ENCODE results near the gene ME3. TPM values are rescaled to one million over a fixed set of nuclear protein-coding genes. Genes with fewer than 3 reads are reported as not detected.

Gene ME3
- total RNA-seq, 1 experiment from 2014 or later: 13.0 TPM

GRCh38 chr11:86693518-86693917 lies 21.1 kb upstream of the ME3 start:
- DNase-seq (ENCODE audit: extremely low read depth, low read depth): no peak

DNA sequence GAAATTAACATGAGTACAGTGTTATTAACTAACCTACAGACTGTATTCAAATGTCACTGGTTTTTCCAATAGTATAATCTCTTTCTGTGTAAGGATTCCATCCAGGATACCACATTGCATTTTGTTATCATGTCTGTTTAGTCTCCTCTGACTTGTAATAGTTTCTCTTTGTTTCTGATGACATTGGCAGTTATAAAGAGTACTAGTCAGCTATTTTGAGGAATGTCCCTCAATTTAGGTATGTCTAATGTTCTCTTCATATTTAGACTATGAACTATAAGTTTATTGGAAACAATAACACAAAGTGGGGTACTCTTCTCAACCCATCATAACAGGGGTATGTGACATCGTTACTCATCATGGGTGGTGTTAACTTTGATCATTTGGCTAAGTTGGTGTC lies 20.3 kb upstream of the ME3 start:
- DNase-seq (ENCODE audit: extremely low read depth, low read depth): no peak

GRCh38 chr11:86692317-86692716 lies 19.9 kb upstream of the ME3 start:
- no peak for DNase-seq (ENCODE audit: extremely low read depth, low read depth)

DNA sequence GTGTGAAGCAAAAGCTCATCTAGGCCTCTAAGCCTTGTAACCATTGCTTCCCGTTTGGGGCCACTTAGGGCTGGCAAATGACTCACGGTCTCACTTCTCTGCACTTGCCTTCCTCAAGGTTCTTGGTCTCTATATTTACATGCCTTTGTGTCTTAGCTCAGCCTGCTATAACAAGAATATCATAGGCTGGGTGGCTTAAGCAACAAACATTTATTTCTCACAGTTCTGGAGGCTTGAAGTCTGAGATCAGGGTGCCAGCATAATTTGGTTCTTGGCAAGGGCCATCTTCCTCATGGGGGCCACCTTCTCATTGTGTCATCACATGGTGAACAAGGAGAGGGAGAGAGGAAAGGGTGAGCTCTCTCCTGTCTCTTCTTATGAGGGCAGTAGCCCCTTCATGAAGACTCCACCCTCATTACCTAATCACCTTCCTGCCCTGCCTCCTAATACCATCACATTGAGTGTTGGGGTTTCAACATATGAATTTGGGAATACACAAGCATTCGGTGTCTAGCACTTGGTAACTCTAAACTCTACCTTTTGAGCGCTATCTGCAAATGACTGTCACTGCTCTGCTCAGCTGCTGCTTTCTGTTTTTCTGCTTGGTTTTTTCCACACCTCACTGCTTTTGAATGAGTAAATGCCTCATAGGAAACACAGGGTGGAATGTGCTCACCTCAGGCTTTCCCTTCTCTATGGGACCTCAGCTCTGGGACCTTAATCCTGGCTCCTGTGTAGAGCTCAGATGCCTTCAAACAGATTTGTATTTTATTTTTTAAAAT lies 16.2 kb upstream of the ME3 start:
- DNase-seq (ENCODE audit: extremely low read depth, low read depth): no peak

- DNase-seq (ENCODE audit: extremely low read depth, low read depth): no peak
Observed at GRCh38 chr11:86687185-86687778, 14.9 kb upstream of the ME3 start.

- DNase-seq (ENCODE audit: extremely low read depth, low read depth): no peak
Observed at GRCh38 chr11:86686531-86686930, 14.1 kb upstream of the ME3 start.

GRCh38 chr11:86681483-86681756 lies 9.0 kb upstream of the ME3 start:
- DNase-seq (ENCODE audit: extremely low read depth, low read depth): no peak

GRCh38 chr11:86680716-86681482 lies 8.5 kb upstream of the ME3 start:
- no peak for DNase-seq (ENCODE audit: extremely low read depth, low read depth)

GRCh38 chr11:86678823-86679222 lies 6.4 kb upstream of the ME3 start:
- DNase-seq (ENCODE audit: extremely low read depth, low read depth): no peak

DNA sequence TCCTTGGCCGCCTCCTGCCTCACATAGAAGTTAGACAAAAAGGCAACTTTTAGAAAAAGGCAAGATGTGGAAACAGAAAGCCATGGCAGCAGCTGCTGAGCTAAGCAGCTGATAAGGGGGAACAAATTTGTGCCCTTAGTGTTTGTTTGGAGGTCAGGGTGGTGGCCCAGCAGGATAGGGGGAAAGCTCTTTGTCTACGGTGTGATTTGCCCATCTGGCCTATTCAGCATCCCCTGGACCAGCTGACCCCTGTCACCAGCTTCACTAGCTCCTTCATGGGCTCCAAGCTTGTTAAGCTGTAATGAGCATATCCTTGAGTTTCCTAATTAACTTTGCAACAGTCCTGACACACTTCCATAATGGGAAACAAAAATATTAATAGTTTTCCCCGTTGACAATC lies 5.9 kb upstream of the ME3 start:
- no peak for DNase-seq (ENCODE audit: extremely low read depth, low read depth)

- DNase-seq (ENCODE audit: extremely low read depth, low read depth): no peak
Observed at GRCh38 chr11:86676533-86677154, 4.2 kb upstream of the ME3 start.

DNA sequence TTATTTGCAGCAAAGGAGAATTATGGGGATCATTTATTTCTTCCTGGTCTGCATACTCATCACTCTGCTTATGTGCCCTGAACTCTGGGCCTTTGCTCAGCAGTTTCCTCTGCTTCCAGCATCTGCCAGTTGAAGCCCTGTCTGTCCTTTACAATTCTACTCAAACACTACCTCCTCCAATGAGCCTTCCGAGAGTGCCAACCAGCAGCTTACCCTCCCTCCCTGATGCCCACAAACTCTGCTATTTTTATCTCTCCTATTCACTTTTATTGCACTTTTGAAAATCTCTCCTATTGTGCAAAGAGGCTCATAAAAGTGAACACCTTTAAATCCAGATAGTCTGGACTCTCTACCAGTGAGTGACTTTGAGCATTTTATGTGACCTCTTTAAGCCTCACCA lies 3.6 kb upstream of the ME3 start:
- no peak for DNase-seq (ENCODE audit: extremely low read depth, low read depth)

DNA sequence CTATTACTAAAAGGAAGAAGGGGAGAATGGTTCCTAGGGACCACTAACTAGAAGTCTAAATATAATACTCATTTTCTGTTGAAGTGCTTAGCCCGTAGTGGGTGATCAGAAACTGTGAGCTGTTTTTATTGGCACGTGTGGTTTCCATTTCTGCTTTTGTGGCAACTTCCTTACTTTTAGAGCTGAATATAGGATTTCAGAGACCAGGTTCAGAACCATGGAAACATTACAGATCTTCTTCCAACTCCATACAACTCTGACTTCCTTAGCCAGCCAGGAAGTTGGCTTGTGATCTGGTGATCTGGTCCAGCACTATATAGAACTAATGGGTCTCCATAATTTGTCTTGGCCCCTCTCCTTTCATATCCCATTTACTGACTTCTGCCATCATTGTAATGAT lies 2.6 kb upstream of the ME3 start:
- no peak for DNase-seq (ENCODE audit: extremely low read depth, low read depth)

DNA sequence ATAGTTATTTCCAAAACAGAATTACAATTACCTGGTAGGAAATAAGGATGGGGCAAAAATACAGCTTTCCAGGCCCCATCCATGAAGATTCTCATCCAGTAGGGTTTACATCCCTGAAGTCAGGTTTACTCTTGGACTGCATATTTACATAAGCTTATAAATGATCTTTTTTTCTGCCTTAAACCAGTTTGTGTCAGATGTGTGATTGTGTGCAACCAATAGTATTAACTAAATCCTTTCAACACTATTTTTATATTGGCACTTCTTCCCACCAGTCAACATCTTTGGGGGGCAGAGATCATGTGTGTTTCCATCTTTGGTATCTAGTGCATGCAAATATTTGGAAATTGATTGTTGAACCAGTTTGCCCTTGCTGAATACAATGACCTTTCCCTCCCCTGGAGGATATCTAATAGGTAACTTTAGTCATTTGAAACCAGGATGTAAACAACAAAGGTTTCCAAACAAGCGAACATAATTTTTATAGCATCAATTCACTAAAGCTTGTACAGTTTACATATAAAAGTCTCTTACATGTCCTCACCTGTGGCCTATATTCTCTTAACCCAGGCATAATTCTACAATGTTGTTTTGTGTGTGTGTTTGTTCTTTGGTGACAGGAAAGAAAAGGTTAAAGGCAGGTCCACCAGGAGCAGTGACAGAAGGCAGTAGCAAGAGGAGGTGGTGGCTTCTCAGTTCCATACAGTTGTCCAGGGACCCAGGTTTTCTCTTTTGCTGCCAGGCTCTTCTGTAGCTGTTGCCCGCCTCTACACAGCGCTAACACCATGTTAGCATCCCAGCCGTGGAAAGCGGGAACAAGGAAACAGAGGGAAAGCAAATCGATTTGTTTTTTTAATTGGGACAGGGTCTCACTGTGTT lies 1.7 kb upstream of the ME3 start:
- no peak for DNase-seq (ENCODE audit: extremely low read depth, low read depth)

GRCh38 chr11:86673055-86673843 lies 833 bp upstream of the ME3 start:
- DNase-seq (ENCODE audit: extremely low read depth, low read depth): no peak

GRCh38 chr11:86671531-86672006 lies 847 bp downstream of the ME3 start:
- DNase-seq (ENCODE audit: extremely low read depth, low read depth): peak; percentile 21

DNA sequence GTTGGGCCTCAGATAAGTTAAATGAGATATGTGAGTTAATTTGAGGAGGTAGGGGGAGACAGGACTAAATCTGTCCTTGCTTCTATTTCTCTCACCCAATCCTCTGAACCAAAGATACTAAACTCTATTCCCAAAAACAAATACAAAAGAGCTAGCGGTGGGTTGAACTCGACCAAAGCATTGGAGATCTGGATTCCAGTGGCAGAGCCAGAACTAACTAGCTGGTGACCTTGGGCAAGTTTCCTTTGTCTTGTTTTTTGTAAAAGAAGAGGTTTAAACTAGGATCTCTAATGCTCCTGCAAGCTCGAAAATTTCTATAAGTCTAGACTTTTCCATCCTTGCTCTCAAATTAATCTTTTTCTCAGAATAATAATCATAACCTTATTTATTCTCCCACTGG lies 1.5 kb downstream of the ME3 start:
- peak; percentile 3 for DNase-seq (ENCODE audit: extremely low read depth, low read depth)

GRCh38 chr11:86670181-86670580 lies 2.2 kb downstream of the ME3 start:
- DNase-seq (ENCODE audit: extremely low read depth, low read depth): no peak

DNA sequence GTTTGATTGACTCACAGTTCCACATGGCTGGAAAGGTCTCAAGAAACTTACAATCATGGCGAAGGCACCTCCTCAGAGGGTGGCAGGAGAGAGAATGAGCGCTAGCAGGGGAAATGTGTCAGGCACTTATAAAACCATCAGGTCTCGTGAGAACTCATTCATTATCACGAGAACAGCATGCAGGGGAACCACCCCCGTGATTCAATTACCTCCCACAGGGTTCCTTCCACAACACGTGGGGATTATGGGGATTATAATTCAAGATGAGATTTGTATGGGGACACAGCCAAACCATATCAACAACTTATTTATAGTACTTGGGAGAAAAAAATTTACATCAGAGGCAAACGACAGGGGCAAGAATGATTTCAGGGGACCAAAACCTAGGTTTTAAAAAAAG lies 3.0 kb downstream of the ME3 start:
- DNase-seq (ENCODE audit: extremely low read depth, low read depth): no peak

- no peak for DNase-seq (ENCODE audit: extremely low read depth, low read depth)
Observed at GRCh38 chr11:86668929-86669328, 3.5 kb downstream of the ME3 start.

Measured in NCI-H460 (cell line).